Measurements from ENCODE around the gene RHOT1. TPM values are rescaled to one million over a fixed set of nuclear protein-coding genes. Genes with fewer than 3 reads are reported as not detected.

Gene RHOT1
- total RNA-seq, 1 experiment from 2014 or later = 24.4 TPM

GRCh38 chr17:32209608-32210007 is 67.3 kb downstream of the RHOT1 start:
- no peak overlapping the region for H4K8ac ChIP-seq (replicated peaks; ENCODE audit: insufficient read length, low read depth, low read length)
- no peaks in the 10 kb centered on the region for H3K9me3 Mint-ChIP-seq
- H3K4me1 Mint-ChIP-seq = no peaks in the 10 kb centered on the region
- no peak overlapping the region for H3K4me2 ChIP-seq (ENCODE audit: insufficient read depth, insufficient read length, low read length)
- H3K23me2 ChIP-seq (ENCODE audit: insufficient read length, low read depth, low read length, poor library complexity, severe bottlenecking) = no peaks in the 10 kb centered on the region
- no peak overlapping the region for H2AFZ ChIP-seq (ENCODE audit: low read length)
- H3K18ac ChIP-seq (ENCODE audit: insufficient read length, low read depth, low read length) = no peak overlapping the region
- peaks cover 2 to 24% (median 17%) of the 10 kb centered on the region in 3 experiments; a peak in 6 of 7 replicates for H3K36me3 Mint-ChIP-seq (ENCODE audit: insufficient read depth in 1 of 3, low read depth in 3 of 3)
- H3K23ac ChIP-seq (ENCODE audit: insufficient read length, low read depth, low read length) = no peak overlapping the region
- H3T11ph ChIP-seq (ENCODE audit: low read length) = no peak overlapping the region
- H3K14ac ChIP-seq (ENCODE audit: insufficient read depth, low read length) = no peak overlapping the region
- H4K20me1 ChIP-seq (ENCODE audit: control insufficient read depth, insufficient read depth, insufficient read length) = no peaks in the 10 kb centered on the region
- H2BK20ac ChIP-seq (ENCODE audit: low read depth, low read length, poor library complexity, severe bottlenecking) = no peak overlapping the region
- H3K4me1 ChIP-seq (ENCODE audit: insufficient read depth, low read length) = no peaks in the 10 kb centered on the region
- H3K27ac Mint-ChIP-seq = no peak overlapping the region
- no peak overlapping the region for H4K91ac ChIP-seq (ENCODE audit: insufficient read length, low read depth, low read length)
- H3K27me3 ChIP-seq (ENCODE audit: insufficient read depth, low read length) = no peaks in the 10 kb centered on the region
- H3K79me2 ChIP-seq (ENCODE audit: insufficient read depth, low read length) = no peaks in the 10 kb centered on the region
- H3K79me1 ChIP-seq (ENCODE audit: insufficient read depth, low read depth, low read length, poor library complexity, severe bottlenecking) = no peaks in the 10 kb centered on the region
- H3K4ac ChIP-seq (ENCODE audit: low read depth, low read length) = no peak overlapping the region
- no peak for TF ChIP-seq CTCF (conservative IDR thresholded peaks at IDR 0.05)
- H2BK5ac ChIP-seq (ENCODE audit: insufficient read length, low read length) = no peak overlapping the region
- H2BK12ac ChIP-seq (ENCODE audit: insufficient read length, low read depth, low read length) = no peak overlapping the region
- H3K27ac ChIP-seq (ENCODE audit: insufficient read length, low read depth, low read length) = no peak overlapping the region
- H3K9ac ChIP-seq (ENCODE audit: extremely low read depth, insufficient read length, low read length) = no peak overlapping the region
- no peak overlapping the region for H4K5ac ChIP-seq (ENCODE audit: insufficient read length, low read depth, low read length)
- no peak overlapping the region for H2BK15ac ChIP-seq (ENCODE audit: low read depth, low read length)
- H2BK120ac ChIP-seq (ENCODE audit: low read depth, low read length, poor library complexity, severe bottlenecking) = no peak overlapping the region
- no peak overlapping the region for H2AK5ac ChIP-seq (ENCODE audit: insufficient read length, low read length)
- no peak overlapping the region for H3K4me3 Mint-ChIP-seq
- DNase-seq = no peak
- H3K27me3 Mint-ChIP-seq (ENCODE audit: low read depth) = no peaks in the 10 kb centered on the region
- no peaks in the 10 kb centered on the region for H3K9me3 ChIP-seq (ENCODE audit: control insufficient read depth, low read depth, low read length)
- H3K56ac ChIP-seq (ENCODE audit: insufficient read length, low read depth, low read length) = no peak overlapping the region

Data from H9 (cell line).